ENCODE measurements around the gene TOMM70. TPM values are rescaled to one million over a fixed set of nuclear protein-coding genes. Genes with fewer than 3 reads are reported as not detected.
"Not testable (repeated sequence)": the region's sequence is repeated elsewhere in the genome, so short reads cannot be mapped to it uniquely, and the experiment has no call there.

Gene TOMM70
- total and polyA plus RNA-seq, 10 of the 15 experiments (the other 5 are each of a cell fraction or from before 2014, with no cell fraction given): 12.7 to 64.1 (median 41.3) TPM

GRCh38 chr3:100448079-100448478 is 47.2 kb upstream of the TOMM70 start:
- ATAC-seq: no peak
- Histone ChIP-seq H4K20me1 (ENCODE audit: control insufficient read depth, insufficient read depth) (no peaks in the 10 kb centered on the region), H3K4me3 (no peak overlapping the region), H3K27ac (ENCODE audit: control insufficient read depth, insufficient read depth) (no peak overlapping the region), H3K36me3 (ENCODE audit: control insufficient read depth in 2 of 2, insufficient read depth in 2 of 2, low read length in 1 of 2) (no peaks in the 10 kb centered on the region), H3K9me3 (replicated peaks; ENCODE audit: control insufficient read depth, insufficient read depth, low read length) (no peaks in the 10 kb centered on the region), H3K9ac (ENCODE audit: control insufficient read depth, insufficient read depth, low read length) (no peak overlapping the region), H3K79me2 (ENCODE audit: control insufficient read depth, insufficient read depth, low read length) (no peaks in the 10 kb centered on the region), H2AFZ (ENCODE audit: control insufficient read depth, low read depth, low read length) (no peak overlapping the region), H3K27me3 (replicated peaks in 1 of 2; ENCODE audit: control insufficient read depth in 2 of 2, insufficient read depth in 2 of 2, low read length in 1 of 2) (no peaks in the 10 kb centered on the region), H3K4me2 (ENCODE audit: control insufficient read depth, insufficient read depth) (no peak overlapping the region), H3K4me1 (ENCODE audit: control insufficient read depth, insufficient read depth, low read length) (no peaks in the 10 kb centered on the region)
- RAD21 ChIA-PET (ENCODE audit: unreplicated experiment): no interaction called here
- intact Hi-C loops (cut with micrococcal nuclease; ENCODE audit: unreplicated experiment): no loop called here
- TF ChIP-seq SMAD5 (IDR thresholded peaks at IDR 0.05; ENCODE audit: low read depth): no peak
- no peak for TF ChIP-seq NKRF (conservative IDR thresholded peaks at IDR 0.05)
- TF ChIP-seq SUZ12 (IDR thresholded peaks at IDR 0.05; ENCODE audit: unreplicated experiment): no peak
- no peak for TF ChIP-seq ESRRA (IDR thresholded peaks at IDR 0.05; ENCODE audit: low read length)
- TF ChIP-seq STAT3 (IDR thresholded peaks at IDR 0.05; ENCODE audit: low read depth, low read length): no peak
- no peak for TF ChIP-seq TBL1XR1 (IDR thresholded peaks at IDR 0.05; ENCODE audit: low read depth, low read length)
- TF ChIP-seq MYC (IDR thresholded peaks at IDR 0.05; ENCODE audit: insufficient read depth, insufficient read length, insufficient replicate concordance, low read length, severe bottlenecking): no peak
- TF ChIP-seq CREM (IDR thresholded peaks at IDR 0.05; ENCODE audit: low read depth): no peak
- TF ChIP-seq FOXK2 (IDR thresholded peaks at IDR 0.05): no peak
- no peak for TF ChIP-seq FOXM1 (IDR thresholded peaks at IDR 0.05; ENCODE audit: low read depth, low read length)
- in situ Hi-C loops (cut with MboI): no loop called here
- FAIRE-seq: no peak
- CTCF ChIA-PET: interaction anchor here (0.6 to 3.1 kb wide), 7 partner anchors 8 to 142 kb away, joined by 3 to 18 read pairs (median 4); no protein-coding TSS in a partner anchor
- no TSS peak for BruUV-seq (replicated peaks)
- SMC1A ChIA-PET (ENCODE audit: uncharacterized antibody, unreplicated experiment): interaction anchor here (1.0 to 1.9 kb wide), 4 partner anchors 8 to 142 kb away, joined by 3 to 4 read pairs (median 4); no protein-coding TSS in a partner anchor
- no peak for DNase-seq (ENCODE audit: low read depth, low spot score)
- WGBS (ENCODE audit: insufficient coverage, insufficient replicate concordance, low lambda C conversion rate, missing lambda C conversion rate): 100% methylated on average over 1 of the region's 1 CpG
- POLR2A ChIA-PET: no interaction called here

GRCh38 chr3:100447067-100447466 is 46.2 kb upstream of the TOMM70 start:
- H3K27me3 ChIP-seq (replicated peaks in 1 of 2; ENCODE audit: control insufficient read depth in 2 of 2, insufficient read depth in 2 of 2, low read length in 1 of 2); H3K36me3 ChIP-seq (ENCODE audit: control insufficient read depth in 2 of 2, insufficient read depth in 2 of 2, low read length in 1 of 2); H3K9me3 ChIP-seq (replicated peaks; ENCODE audit: control insufficient read depth, insufficient read depth, low read length); H3K4me1 ChIP-seq (ENCODE audit: control insufficient read depth, insufficient read depth, low read length); H3K79me2 ChIP-seq (ENCODE audit: control insufficient read depth, insufficient read depth, low read length); intact Hi-C loops (cut with micrococcal nuclease; ENCODE audit: unreplicated experiment); in situ Hi-C loops (cut with MboI); H4K20me1 ChIP-seq (ENCODE audit: control insufficient read depth, insufficient read depth); FAIRE-seq; POLR2A ChIA-PET; H3K27ac ChIP-seq (ENCODE audit: control insufficient read depth, insufficient read depth); H3K4me2 ChIP-seq (ENCODE audit: control insufficient read depth, insufficient read depth); H3K9ac ChIP-seq (ENCODE audit: control insufficient read depth, insufficient read depth, low read length); H3K4me3 ChIP-seq; RAD21 ChIA-PET (ENCODE audit: unreplicated experiment); DNase-seq (ENCODE audit: low read depth, low spot score); BruUV-seq (replicated peaks); SMC1A ChIA-PET (ENCODE audit: uncharacterized antibody, unreplicated experiment); ATAC-seq; H2AFZ ChIP-seq (ENCODE audit: control insufficient read depth, low read depth, low read length): not testable (repeated sequence)
- 86% methylated on average over 3 of the region's 3 CpGs for WGBS (ENCODE audit: insufficient coverage, insufficient replicate concordance, low lambda C conversion rate, missing lambda C conversion rate)
- CTCF ChIA-PET: interaction anchor here (1.4 to 3.1 kb wide), 2 partner anchors 9 to 16 kb away, joined by 3 to 18 read pairs; no protein-coding TSS in a partner anchor
